Measurements from ENCODE around the gene FAM78A.

- TF ChIP-seq CTCF (IDR thresholded peaks at IDR 0.05; ENCODE audit: insufficient read depth, low read length, poor library complexity, severe bottlenecking) (no peak), EZH2phosphoT487 (conservative IDR thresholded peaks at IDR 0.05; ENCODE audit: low read length) (no peak)
Observed at GRCh38 chr9:131258186-131258585, 18.1 kb downstream of the FAM78A start.
